Common myeloid progenitor, CD34-positive (primary cell): ENCODE results near the gene ACSS1.

Source experiments
- CTCF ChIA-PET: fragments of 350-600 bp; sonication (Branson Sonifier 250); formaldehyde crosslinking; loops from one replicate; lab custom pipeline; 2021; ENCODE audit warnings: antibody characterized with exemption; lab: Charles Lee
- POLR2A ChIA-PET: fragments of 350-600 bp; sonication (Branson Sonifier 250); formaldehyde crosslinking; loops from one replicate; lab custom pipeline; 2021; ENCODE audit warnings: antibody characterized with exemption; lab: Charles Lee
- DNase-seq, 3 donors: peaks; one replicate each; pipeline versions ENCODE4 v3.0.0 to v3.0.0-alpha.2; 2013
- H3K27ac ChIP-seq, 2 experiments: 1 replicate in 1 of 2; 2 replicates in 1 of 2; pipeline ENCODE4 v1.7.0; 2013; ENCODE audit warnings: inconsistent platforms in 2 of 2, low read length in 2 of 2, mild to moderate bottlenecking in 2 of 2, low read depth in 1 of 2, moderate library complexity in 1 of 2; ENCODE audit not compliant: severe bottlenecking in 2 of 2, insufficient read depth in 1 of 2, poor library complexity in 1 of 2
- H3K27me3 ChIP-seq, 5 experiments: replicated peaks in 2 of 5; 1 replicate in 3 of 5; 2 replicates in 2 of 5; pipeline versions ENCODE4 v1.6.1 to v1.7.0; 2013; ENCODE audit warnings: low read length in 4 of 5, mild to moderate bottlenecking in 2 of 5, moderate library complexity in 2 of 5, inconsistent platforms in 1 of 5; ENCODE audit not compliant: insufficient read depth in 5 of 5, control insufficient read depth in 4 of 5
- H3K36me3 ChIP-seq, 4 experiments: 1 replicate in 2 of 4; 2 replicates in 2 of 4; pipeline versions ENCODE4 v1.6.1 to v1.7.0; 2013; ENCODE audit warnings: low read length in 3 of 4, control low read depth in 1 of 4, mild to moderate bottlenecking in 1 of 4; ENCODE audit not compliant: control insufficient read depth in 4 of 4, insufficient read depth in 4 of 4
- H3K4me1 ChIP-seq, 4 experiments: 1 replicate in 3 of 4; 2 replicates in 1 of 4; pipeline versions ENCODE4 v1.6.1 to v1.7.1; 2013; ENCODE audit warnings: low read length in 3 of 4, mild to moderate bottlenecking in 3 of 4, control low read depth in 1 of 4, inconsistent platforms in 1 of 4, moderate library complexity in 1 of 4; ENCODE audit not compliant: control insufficient read depth in 4 of 4, insufficient read depth in 4 of 4; ENCODE audit errors: control extremely low read depth in 1 of 4
- H3K4me3 ChIP-seq, 7 experiments: 1 replicate in 4 of 7; 2 replicates in 3 of 7; pipeline versions ENCODE4 v1.5.1 to v1.7.0; 2013; ENCODE audit warnings: mild to moderate bottlenecking in 7 of 7, low read length in 6 of 7, moderate library complexity in 6 of 7, inconsistent platforms in 2 of 7, low read depth in 2 of 7, control low read depth in 1 of 7; ENCODE audit not compliant: insufficient read depth in 4 of 7, control insufficient read depth in 1 of 7; ENCODE audit errors: extremely low read depth in 1 of 7
- H3K9me3 ChIP-seq, 5 experiments: 1 replicate in 4 of 5; 2 replicates in 1 of 5; pipeline versions ENCODE4 v1.6.1 to v1.7.1; 2013; ENCODE audit warnings: low read length in 4 of 5, mild to moderate bottlenecking in 2 of 5, inconsistent platforms in 1 of 5, low read depth in 1 of 5, moderate library complexity in 1 of 5; ENCODE audit not compliant: control insufficient read depth in 4 of 5, insufficient read depth in 2 of 5; ENCODE audit errors: control extremely low read depth in 1 of 5
- WGBS: methylation state at CpG from one replicate; pipeline ENCODE4 v1.1.5; 2013; ENCODE audit not compliant: insufficient coverage; 5-methylcytosine and 5-hydroxymethylcytosine counted together

The ACSS1 gene

DNA sequence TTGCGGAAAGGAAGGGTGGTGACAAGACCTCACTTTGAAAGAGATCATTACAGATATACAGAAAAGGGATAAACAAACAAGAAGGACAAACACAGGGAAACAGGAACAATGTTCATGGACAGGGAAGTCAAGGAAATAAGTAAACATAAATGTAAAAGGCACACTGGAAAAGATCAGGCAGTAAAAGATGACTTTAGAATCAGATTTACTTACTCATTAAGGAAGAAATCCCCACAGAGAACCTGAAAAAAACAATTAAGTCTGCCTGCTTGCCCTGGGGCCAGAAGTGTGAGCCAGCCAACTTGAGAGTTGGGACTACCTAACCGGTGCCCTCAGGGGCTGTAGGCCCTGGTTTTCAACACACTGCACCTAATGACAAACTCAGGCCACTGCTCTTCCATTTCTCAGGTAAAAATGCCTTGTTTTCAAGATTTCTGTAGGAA is 67.1 kb downstream of the ACSS1 start:
- no peaks in the 10 kb centered on the region for H3K27me3 ChIP-seq
- H3K4me1 ChIP-seq = peaks cover 2 to 51% (median 38%) of the 10 kb centered on the region in 4 experiments
- H3K4me3 ChIP-seq = peak overlapping the region in 3 of 7 experiments; percentile 11 to 91 (median 48)
- H3K9me3 ChIP-seq = no peaks in the 10 kb centered on the region
- CTCF ChIA-PET = interaction anchor here (0.6 to 1.6 kb wide), 2 partner anchors 60 to 72 kb away, joined by 3 read pairs; no protein-coding TSS in a partner anchor
- H3K27ac ChIP-seq = no peak overlapping the region
- 100% methylated on average over 1 of the region's 2 CpGs for WGBS
- POLR2A ChIA-PET = no interaction called here
- DNase-seq = no peak
- H3K36me3 ChIP-seq = peaks cover 0 to 17% (median 0%) of the 10 kb centered on the region in 4 experiments

DNA sequence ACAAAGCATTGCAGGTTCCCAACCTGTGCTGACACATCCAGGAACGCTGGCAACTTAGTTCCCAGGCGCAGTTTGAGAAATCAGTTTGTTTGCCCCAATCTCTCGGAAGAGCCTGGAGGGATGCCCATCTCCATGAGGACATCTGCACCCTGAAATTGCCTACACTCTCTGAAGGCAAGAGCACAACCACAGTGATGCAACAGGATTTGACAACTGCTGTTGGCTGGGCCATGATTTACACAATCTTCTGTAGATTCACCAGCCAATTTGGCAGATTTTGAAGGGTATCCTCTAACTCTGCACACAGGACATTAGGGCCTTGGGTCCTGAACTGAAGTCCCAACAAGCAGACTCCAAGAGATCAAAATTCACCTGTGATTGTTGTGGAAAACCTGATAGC is 68.8 kb downstream of the ACSS1 start:
- CTCF ChIA-PET = interaction anchor here (1.4 kb wide), 1 partner anchor 9 kb away, joined by 3 read pairs; no protein-coding TSS in a partner anchor
- no peak for DNase-seq
- Histone ChIP-seq H3K4me1 (peaks cover 2 to 64% (median 42%) of the 10 kb centered on the region in 4 experiments), H3K27me3 (no peaks in the 10 kb centered on the region), H3K4me3 (no peak overlapping the region), H3K27ac (no peak overlapping the region), H3K9me3 (no peaks in the 10 kb centered on the region), H3K36me3 (peaks cover 0 to 17% (median 0%) of the 10 kb centered on the region in 4 experiments)
- 97% methylated on average over 3 of the region's 3 CpGs for WGBS
- POLR2A ChIA-PET = no interaction called here

DNA sequence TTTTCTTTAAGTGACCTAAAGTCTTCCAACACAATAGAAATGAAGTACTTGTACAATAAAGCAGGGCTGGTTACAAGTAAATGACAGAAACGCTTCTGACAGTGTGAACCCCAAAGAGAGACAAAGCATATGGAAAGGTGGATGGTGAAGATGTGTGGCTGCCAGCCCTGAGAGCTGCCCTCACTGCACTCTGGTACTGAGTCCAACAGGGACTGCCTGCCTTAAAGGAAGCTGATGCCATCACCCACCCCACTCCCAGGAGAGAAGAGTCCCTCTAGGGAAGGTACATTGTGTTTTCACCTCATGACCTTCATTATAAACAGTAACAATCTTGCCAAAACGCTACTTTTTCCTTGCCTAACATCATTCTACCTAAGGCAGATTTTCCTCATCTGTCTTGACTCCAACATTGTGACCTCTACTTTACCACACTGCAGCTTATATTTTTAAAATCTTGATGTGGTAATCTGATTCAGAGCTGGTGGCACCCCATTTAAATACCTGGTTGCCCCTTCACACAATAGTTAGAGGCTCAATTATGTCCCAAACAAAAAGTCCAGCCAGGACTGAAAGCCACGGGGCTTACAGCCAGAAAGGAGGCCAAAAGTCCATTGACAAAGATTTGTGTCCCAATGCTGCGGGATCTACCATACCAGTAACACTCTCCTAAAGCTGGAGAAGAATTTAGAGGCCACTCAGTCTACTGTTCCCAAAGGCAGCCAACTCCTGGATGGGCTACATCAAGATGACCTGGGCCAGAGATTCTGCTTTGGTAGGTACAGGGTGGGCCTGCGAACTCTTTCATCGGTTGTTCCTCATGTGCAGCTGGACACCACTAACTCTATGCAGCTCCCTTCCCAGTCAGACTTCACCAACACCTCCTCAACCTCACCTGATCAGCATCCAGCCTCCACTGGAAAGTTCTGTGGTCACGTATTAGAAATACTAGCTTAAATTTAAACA is 69.8 kb downstream of the ACSS1 start:
- POLR2A ChIA-PET = interaction anchor here (0.6 kb wide), 1 partner anchor 277 kb away, joined by 5 read pairs; no protein-coding TSS in a partner anchor
- no peaks in the 10 kb centered on the region for H3K9me3 ChIP-seq
- no peak for DNase-seq
- 97% methylated on average over 3 of the region's 7 CpGs for WGBS
- H3K4me3 ChIP-seq = peak overlapping the region in 1 of 7 experiments; percentile 4
- CTCF ChIA-PET = interaction anchor here (0.8 kb wide), 1 partner anchor 24 kb away, joined by 3 read pairs; no protein-coding TSS in a partner anchor
- H3K36me3 ChIP-seq = peaks cover 0 to 17% (median 4%) of the 10 kb centered on the region in 4 experiments
- peaks cover 2 to 57% (median 35%) of the 10 kb centered on the region in 4 experiments for H3K4me1 ChIP-seq
- no peaks in the 10 kb centered on the region for H3K27me3 ChIP-seq
- H3K27ac ChIP-seq = no peak overlapping the region

GRCh38 chr20:24987244-24987643 is 70.7 kb downstream of the ACSS1 start:
- H3K27ac ChIP-seq = no peak overlapping the region
- no peaks in the 10 kb centered on the region for H3K9me3 ChIP-seq
- ChIA-PET POLR2A (no interaction called here), CTCF (no interaction called here)
- H3K27me3 ChIP-seq = no peaks in the 10 kb centered on the region
- H3K36me3 ChIP-seq = peaks cover 0 to 24% (median 5%) of the 10 kb centered on the region in 4 experiments
- H3K4me1 ChIP-seq = peaks cover 2 to 55% (median 32%) of the 10 kb centered on the region in 4 experiments
- no peak for DNase-seq
- 86% methylated on average over 1 of the region's 2 CpGs for whole genome bisulfite sequencing
- peak overlapping the region in 1 of 7 experiments; percentile 38 for H3K4me3 ChIP-seq

GRCh38 chr20:24986436-24987015 is 71.4 kb downstream of the ACSS1 start:
- ChIA-PET CTCF (no interaction called here), POLR2A (no interaction called here)

GRCh38 chr20:24985802-24986201 is 72.1 kb downstream of the ACSS1 start:
- H3K27me3 ChIP-seq = no peaks in the 10 kb centered on the region
- ChIA-PET CTCF (interaction anchor here (1.0 kb wide), 1 partner anchor 31 kb away, joined by 3 read pairs; no protein-coding TSS in a partner anchor), POLR2A (no interaction called here)
- H3K4me3 ChIP-seq = no peak overlapping the region
- H3K4me1 ChIP-seq = peaks cover 2 to 54% (median 33%) of the 10 kb centered on the region in 4 experiments
- H3K36me3 ChIP-seq = peaks cover 0 to 35% (median 7%) of the 10 kb centered on the region in 4 experiments
- WGBS = 62% methylated on average over 6 of the region's 6 CpGs
- no peaks in the 10 kb centered on the region for H3K9me3 ChIP-seq
- DNase-seq = no peak
- H3K27ac ChIP-seq = no peak overlapping the region

More at GRCh38 chr20:24986436-24987015, 71.4 kb downstream of the ACSS1 start:
- no peak overlapping the region for H3K27ac ChIP-seq
- WGBS = 98% methylated on average over 6 of the region's 7 CpGs
- H3K9me3 ChIP-seq = no peaks in the 10 kb centered on the region
- H3K27me3 ChIP-seq = no peaks in the 10 kb centered on the region
- peaks cover 2 to 54% (median 33%) of the 10 kb centered on the region in 4 experiments for H3K4me1 ChIP-seq
- DNase-seq = no peak
- H3K36me3 ChIP-seq = peaks cover 0 to 28% (median 5%) of the 10 kb centered on the region in 4 experiments
- H3K4me3 ChIP-seq = no peak overlapping the region
